Ammon's horn (tissue), 1 donor: ENCODE measurements around the gene ATG9A.
"Not testable (repeated sequence)": the region's sequence is repeated elsewhere in the genome, so short reads cannot be mapped to it uniquely, and the experiment has no call there.

Source experiments
- DNase-seq: peaks from one replicate; pipeline ENCODE4 v3.0.0-alpha.2; 2016; ENCODE audit warnings: low spot score

The ATG9A gene, protein sequence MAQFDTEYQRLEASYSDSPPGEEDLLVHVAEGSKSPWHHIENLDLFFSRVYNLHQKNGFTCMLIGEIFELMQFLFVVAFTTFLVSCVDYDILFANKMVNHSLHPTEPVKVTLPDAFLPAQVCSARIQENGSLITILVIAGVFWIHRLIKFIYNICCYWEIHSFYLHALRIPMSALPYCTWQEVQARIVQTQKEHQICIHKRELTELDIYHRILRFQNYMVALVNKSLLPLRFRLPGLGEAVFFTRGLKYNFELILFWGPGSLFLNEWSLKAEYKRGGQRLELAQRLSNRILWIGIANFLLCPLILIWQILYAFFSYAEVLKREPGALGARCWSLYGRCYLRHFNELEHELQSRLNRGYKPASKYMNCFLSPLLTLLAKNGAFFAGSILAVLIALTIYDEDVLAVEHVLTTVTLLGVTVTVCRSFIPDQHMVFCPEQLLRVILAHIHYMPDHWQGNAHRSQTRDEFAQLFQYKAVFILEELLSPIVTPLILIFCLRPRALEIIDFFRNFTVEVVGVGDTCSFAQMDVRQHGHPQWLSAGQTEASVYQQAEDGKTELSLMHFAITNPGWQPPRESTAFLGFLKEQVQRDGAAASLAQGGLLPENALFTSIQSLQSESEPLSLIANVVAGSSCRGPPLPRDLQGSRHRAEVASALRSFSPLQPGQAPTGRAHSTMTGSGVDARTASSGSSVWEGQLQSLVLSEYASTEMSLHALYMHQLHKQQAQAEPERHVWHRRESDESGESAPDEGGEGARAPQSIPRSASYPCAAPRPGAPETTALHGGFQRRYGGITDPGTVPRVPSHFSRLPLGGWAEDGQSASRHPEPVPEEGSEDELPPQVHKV

DNA sequence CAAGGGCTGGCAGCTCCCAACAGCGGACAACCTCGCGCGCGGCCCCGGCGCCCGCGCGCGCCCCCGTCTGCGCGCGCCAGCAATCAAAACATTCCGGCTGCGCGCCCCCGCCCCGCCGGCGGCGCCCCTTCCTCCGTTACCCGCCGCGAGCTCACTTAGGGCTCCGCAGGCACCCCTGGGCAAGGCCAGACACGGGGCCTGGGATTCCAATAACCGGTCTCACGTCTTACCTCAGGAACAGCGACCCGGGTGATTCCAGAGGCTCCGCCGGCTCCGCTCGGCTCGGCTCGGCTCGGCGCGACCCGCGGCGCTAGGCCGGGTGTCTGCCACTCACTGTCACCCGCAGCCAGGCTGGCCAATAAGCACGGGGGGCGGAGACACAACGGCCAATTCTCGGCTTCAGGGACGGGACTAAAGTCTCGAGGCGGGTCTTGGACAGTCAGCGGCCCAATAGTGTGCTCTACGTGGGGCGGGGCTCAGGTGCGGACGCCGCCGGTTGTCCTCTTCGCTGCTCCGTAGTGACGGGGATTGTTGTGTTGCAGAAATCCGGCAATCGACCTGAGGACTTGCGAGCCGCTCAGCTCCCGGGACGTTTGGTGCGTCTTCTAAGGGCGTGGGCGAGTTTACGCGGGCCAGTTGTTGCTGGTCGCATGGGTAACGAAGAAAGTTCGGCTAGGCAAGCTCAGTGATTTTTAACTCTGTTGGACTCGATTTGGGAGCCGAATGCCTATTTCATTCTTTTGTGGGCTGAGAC is at the start of gene ATG9A, which contains the start of gene ANKZF1:
Gene ATG9A, minus strand, starts transcription at position 332 of the 754 bp plus-strand sequence. CDS start 1,612 bp downstream, outside the sequence.
Gene ANKZF1, plus strand, starts transcription at position 502 of the 754 bp plus-strand sequence. CDS start 452 bp downstream, outside the sequence.
- DNase-seq, result peak; percentile 100

GRCh38 chr2:219278655-219279150 is 49.3 kb upstream of the ATG9A start:
- DNase-seq, result no peak

- peak; percentile 87 for DNase-seq
Measured at GRCh38 chr2:219277703-219278654, 48.5 kb upstream of the ATG9A start.

- DNase-seq, result no peak
Measured at GRCh38 chr2:219274361-219274921, 45.0 kb upstream of the ATG9A start.

DNA sequence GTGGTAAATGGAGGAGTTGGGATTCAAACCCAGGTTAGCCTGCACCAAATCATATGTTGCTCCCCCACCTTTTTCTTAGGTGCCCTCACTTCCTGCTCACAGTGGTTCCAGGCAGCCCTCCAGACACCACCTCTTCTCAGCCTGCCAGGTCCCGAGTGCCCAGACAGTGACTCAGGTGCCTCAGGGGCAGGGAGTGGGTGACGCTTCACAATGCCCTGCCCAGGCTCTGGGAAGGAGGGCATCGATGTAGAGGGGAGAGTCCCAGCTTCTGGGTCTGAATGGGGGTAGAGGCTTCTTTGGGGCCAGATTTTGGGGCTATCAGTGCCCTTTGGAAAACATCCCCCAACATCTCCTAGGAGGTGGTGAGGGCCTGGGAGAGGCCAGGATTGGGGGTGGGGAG is 44.5 kb upstream of the ATG9A start:
- DNase-seq, result no peak

- no peak for DNase-seq
Measured at GRCh38 chr2:219272995-219273394, 43.6 kb upstream of the ATG9A start.

DNA sequence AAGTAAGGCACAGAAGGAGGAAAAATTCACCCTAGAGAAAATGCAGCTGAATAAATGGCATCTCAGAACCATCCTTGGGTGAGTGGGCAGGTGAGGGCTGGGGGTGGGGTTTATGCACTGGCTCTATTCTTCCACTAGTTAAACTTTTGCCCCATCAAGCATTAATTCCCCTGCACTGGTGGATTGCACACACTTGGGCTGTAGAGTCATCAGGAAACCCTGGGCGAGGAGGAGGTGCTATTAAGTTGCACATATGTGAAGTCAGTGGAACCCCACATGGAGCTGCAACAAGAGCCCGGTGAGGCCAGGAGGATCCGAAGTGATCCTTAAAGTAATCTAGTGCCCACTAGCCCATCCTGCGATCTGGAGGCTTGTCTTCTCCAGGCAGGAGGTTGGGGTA is 42.9 kb upstream of the ATG9A start:
- DNase-seq, result no peak

DNA sequence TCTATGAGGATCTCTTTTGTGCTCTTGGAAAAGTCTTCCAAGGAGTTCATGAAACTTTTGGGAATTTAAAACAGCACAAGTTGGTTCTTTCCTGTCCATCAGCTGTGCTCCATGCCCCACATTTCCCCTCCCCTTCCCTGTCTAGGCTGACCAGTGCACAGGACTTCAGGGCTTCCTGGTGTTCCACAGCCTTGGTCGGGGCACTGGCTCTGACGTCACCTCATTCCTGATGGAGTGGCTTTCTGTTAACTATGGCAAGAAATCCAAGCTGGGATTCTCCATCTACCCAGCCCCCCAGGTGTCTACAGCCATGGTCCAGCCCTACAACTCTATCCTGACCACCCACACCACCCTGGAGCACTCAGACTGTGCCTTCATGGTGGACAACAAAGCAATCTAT is 41.6 kb upstream of the ATG9A start:
- DNase-seq, result no peak

GRCh38 chr2:219270055-219270372 is 40.6 kb upstream of the ATG9A start:
- no peak for DNase-seq

- no peak for DNase-seq
Measured at GRCh38 chr2:219269362-219270054, 40.1 kb upstream of the ATG9A start.

GRCh38 chr2:219268294-219268693 is 38.9 kb upstream of the ATG9A start:
- DNase-seq, result no peak

- no peak for DNase-seq
Measured at GRCh38 chr2:219266886-219267285, 37.5 kb upstream of the ATG9A start.

- DNase-seq, result no peak
Measured at GRCh38 chr2:219266232-219266631, 36.8 kb upstream of the ATG9A start.

DNA sequence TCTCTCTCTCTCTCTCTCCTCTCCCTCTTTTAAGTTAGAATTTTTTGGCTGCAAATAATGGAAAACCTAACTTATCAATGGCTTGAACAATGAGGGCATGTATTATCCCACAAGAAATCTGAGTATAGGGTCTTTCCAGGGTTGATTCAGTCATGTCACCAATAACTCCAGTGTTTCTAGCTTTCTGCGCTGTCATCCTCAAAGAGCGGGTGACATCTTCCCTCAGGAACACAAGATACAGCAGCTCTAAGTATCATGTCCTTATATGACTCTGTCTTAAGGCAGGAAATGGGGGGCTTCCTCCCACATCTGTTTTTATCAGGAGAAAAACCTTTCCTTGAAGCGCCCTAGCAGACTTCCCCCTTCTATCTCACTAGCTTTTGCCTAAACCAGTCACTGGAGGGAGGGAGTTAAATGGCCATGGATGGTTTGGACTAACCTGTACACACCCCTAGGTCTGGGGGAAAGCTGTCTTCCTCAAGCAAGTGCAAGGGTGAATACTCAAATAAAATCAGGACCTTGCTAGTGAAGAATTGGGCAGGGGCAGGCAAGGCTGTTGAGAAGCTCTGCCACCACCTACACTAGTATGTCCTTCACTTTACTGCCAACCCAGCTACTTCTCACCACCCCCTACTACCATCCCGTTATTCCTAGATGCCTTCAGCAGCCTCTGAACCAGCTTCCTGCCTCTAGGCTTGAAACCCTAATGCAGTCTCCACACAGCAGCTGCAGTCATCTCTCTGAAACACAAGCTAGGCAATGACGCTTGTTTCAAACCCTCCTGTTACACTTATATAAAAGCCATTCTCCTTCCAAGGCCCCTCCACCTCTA is 31.8 kb upstream of the ATG9A start:
- DNase-seq, result no peak

DNA sequence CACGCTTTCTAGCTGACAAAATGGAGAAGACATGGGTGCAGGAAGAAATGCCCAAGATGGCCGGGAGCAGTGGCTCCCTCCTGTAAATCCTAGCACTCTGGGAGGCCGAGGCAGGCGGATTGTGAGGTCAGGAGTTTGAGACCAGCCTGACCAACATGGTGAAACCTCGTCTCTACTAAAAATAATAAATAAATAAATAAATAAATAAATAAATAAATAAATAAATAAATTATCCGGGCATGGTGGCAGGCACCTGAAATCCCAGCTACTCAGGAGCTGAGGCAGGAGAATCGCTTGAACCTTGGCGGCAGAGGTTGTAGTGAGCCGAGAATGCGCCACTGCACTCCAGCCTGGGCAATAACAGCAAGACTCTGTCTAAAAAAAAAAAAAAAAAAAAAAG is 29.5 kb upstream of the ATG9A start:
- not testable (repeated sequence) for DNase-seq

- DNase-seq, result no peak
Measured at GRCh38 chr2:219254590-219255201, 25.3 kb upstream of the ATG9A start.

DNA sequence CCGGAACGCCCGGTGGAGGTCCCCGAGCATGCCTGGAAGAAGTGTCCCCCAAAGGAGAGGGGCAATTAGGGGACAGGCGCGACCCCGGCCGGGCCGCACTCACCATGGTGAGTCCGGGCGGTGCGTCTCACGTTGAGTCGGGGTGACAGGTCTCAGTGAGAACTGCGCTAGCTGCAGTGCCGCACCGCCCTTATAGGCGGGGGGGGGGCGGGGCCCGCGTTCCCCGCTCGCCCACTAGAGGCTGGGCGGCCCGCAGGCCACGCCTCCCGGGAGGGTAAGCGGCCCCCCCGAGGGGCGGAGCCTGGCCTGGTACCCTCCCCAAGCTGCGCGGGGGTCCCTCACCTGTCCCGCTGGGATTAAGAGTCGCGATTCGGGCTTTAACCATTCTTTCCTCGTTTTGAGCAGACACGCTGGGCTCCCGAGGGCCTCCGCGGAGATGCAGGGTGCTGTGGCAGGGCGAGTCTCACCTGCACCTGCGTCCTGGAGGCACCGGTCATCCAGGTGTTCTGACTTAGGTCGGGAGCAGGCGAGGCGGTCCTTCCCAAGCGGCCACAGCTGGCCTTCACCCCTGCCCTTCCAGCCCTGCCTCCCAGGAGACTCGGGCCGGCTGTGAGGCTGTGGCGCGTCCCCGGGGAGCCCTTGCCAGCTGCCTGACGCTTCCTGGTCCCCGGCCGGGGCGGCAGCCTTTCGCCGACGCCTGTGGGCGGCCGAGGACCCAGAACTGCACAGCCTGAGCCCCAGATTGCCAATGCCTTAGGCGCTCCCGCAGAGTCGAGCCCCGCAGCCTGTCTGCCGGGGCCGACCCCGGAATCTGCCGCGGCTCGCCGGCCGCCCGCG is 24.5 kb upstream of the ATG9A start, which contains the start of gene TUBA4A:
Gene TUBA4A, minus strand, starts transcription at position 166 of the 837 bp plus-strand sequence. Its CDS starts 60 bp downstream, at position 106.
- peak; percentile 89 for DNase-seq
